Neuronal stem cell (in vitro differentiated cells): ENCODE data around the gene CFAP69.

Experiments used
- DNase-seq: peaks from one replicate; pipeline ENCODE4 v3.0.0-alpha.2; 2013; ENCODE audit warnings: low spot score
- H2AFZ ChIP-seq: one replicate; pipeline ENCODE4 v1.6.1; 2013; ENCODE audit warnings: mild to moderate bottlenecking, low read length, inconsistent platforms
- H2AK5ac ChIP-seq: 2 replicates; pipeline ENCODE4 v1.6.1; 2013; ENCODE audit warnings: low read depth, mild to moderate bottlenecking, inconsistent platforms, low read length, moderate library complexity, mixed read lengths
- H2BK120ac ChIP-seq: 2 replicates; pipeline ENCODE4 v1.6.1; 2013; ENCODE audit warnings: low read depth, mild to moderate bottlenecking, inconsistent platforms, low read length, moderate library complexity, mixed read lengths
- H2BK12ac ChIP-seq: one replicate; pipeline ENCODE4 v1.6.1; 2013; ENCODE audit warnings: low read length, inconsistent platforms
- H2BK15ac ChIP-seq: 2 replicates; pipeline ENCODE4 v1.6.1; 2013; ENCODE audit warnings: mild to moderate bottlenecking, low read length, inconsistent platforms, mixed read lengths
- H2BK5ac ChIP-seq: one replicate; pipeline ENCODE4 v1.6.1; 2013; ENCODE audit warnings: inconsistent platforms, mild to moderate bottlenecking, low read length, moderate library complexity
- H3K14ac ChIP-seq: one replicate; pipeline ENCODE4 v1.6.1; 2013; ENCODE audit warnings: low read length, inconsistent platforms
- H3K18ac ChIP-seq: 2 replicates; pipeline ENCODE4 v1.6.1; 2013; ENCODE audit warnings: low read length, inconsistent platforms
- H3K23ac ChIP-seq: 2 replicates; pipeline ENCODE4 v1.6.1; 2013; ENCODE audit warnings: low read depth, mild to moderate bottlenecking, mixed read lengths, low read length, inconsistent platforms; ENCODE audit not compliant: poor library complexity
- H3K27ac ChIP-seq: replicated peaks from 3 replicates; pipeline ENCODE4 v1.5.1; 2013; ENCODE audit warnings: low read length, inconsistent platforms
- H3K27me3 ChIP-seq, 3 experiments: 2 replicates each; pipeline ENCODE4 v1.6.1; 2013; ENCODE audit warnings: low read length in 3 of 3, mild to moderate bottlenecking in 2 of 3, inconsistent platforms in 1 of 3, low read depth in 1 of 3, mixed read lengths in 1 of 3, moderate library complexity in 1 of 3; ENCODE audit not compliant: control insufficient read depth in 3 of 3, insufficient read depth in 3 of 3
- H3K36me3 ChIP-seq, 2 donors: replicated peaks in 1 of 2; 2 replicates each; pipeline ENCODE4 v1.6.1; 2013; ENCODE audit warnings: low read length in 2 of 2; ENCODE audit not compliant: control insufficient read depth in 2 of 2, insufficient read depth in 2 of 2
- H3K4ac ChIP-seq: 2 replicates; pipeline ENCODE4 v1.6.1; 2013; ENCODE audit warnings: inconsistent platforms, mild to moderate bottlenecking, low read length, moderate library complexity
- H3K4me1 ChIP-seq, 2 donors: 1 replicate in 1 of 2; 2 replicates in 1 of 2; pipeline ENCODE4 v1.6.1; 2013; ENCODE audit warnings: low read length in 2 of 2, low read depth in 1 of 2; ENCODE audit not compliant: control insufficient read depth in 2 of 2, insufficient read depth in 1 of 2
- H3K4me2 ChIP-seq: one replicate; pipeline ENCODE4 v1.6.1; 2013; ENCODE audit warnings: mild to moderate bottlenecking, low read length, inconsistent platforms; ENCODE audit not compliant: insufficient read depth, poor library complexity, severe bottlenecking
- H3K4me3 ChIP-seq, 2 donors: 2 replicates each; pipeline ENCODE4 v1.5.1; 2013; ENCODE audit warnings: low read length in 2 of 2, mild to moderate bottlenecking in 2 of 2, inconsistent platforms in 1 of 2, moderate library complexity in 1 of 2
- H3K79me1 ChIP-seq: one replicate; pipeline ENCODE4 v1.6.1; 2013; ENCODE audit warnings: low read depth, mild to moderate bottlenecking, inconsistent platforms, low read length, moderate library complexity
- H3K9ac ChIP-seq: one replicate; pipeline ENCODE4 v1.6.1; 2013; ENCODE audit warnings: mild to moderate bottlenecking, low read depth, low read length, inconsistent platforms; ENCODE audit not compliant: poor library complexity
- H3K9me3 ChIP-seq, 2 donors: replicated peaks in 1 of 2; 2 replicates each; pipeline versions ENCODE3 to v1.6.1; 2013; ENCODE audit warnings: low read length in 2 of 2, mild to moderate bottlenecking in 2 of 2, inconsistent platforms in 1 of 2, low read depth in 1 of 2, mixed read lengths in 1 of 2, moderate library complexity in 1 of 2; ENCODE audit not compliant: control insufficient read depth in 2 of 2, insufficient read depth in 1 of 2
- H4K8ac ChIP-seq: one replicate; pipeline ENCODE4 v1.6.1; 2013; ENCODE audit warnings: low read depth, mild to moderate bottlenecking, inconsistent platforms, low read length, moderate library complexity
- H4K91ac ChIP-seq: one replicate; pipeline ENCODE4 v1.6.1; 2013; ENCODE audit warnings: low read length, low read depth, mild to moderate bottlenecking, inconsistent platforms; ENCODE audit not compliant: poor library complexity
- WGBS, 2 donors: extraction: QIAGEN DNeasy Blood & Tissue Kit; methylation state at CpG; one replicate each; pipeline ENCODE4 v1.1.7; 2013; ENCODE audit warnings: missing lambda C conversion rate in 2 of 2, mixed read lengths in 1 of 2; ENCODE audit not compliant: insufficient read length in 2 of 2, insufficient replicate concordance in 1 of 2; ENCODE audit errors: extremely low coverage in 2 of 2; 5-methylcytosine and 5-hydroxymethylcytosine counted together

CFAP69 gene

DNA sequence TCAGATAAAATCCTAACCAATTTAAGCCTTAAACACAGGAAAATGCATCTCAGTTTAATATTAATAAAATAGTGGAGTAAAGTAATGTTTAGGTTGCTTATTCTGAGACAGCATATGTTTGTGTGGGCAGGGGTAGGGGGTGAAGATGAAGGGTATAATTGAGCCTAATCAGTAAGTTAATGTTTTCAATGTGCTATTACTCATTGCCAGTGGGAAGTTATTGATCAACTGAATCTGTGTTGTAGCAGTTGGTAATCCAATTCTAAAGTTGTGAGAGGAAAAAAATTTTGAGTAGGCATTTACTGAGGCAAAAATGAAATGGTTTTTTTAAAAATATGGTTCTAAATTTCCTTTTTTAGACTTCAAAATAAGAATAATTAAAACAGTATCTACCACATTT is 16.5 kb downstream of the CFAP69 start:
- Histone ChIP-seq H2BK120ac (no peak overlapping the region), H3K4me2 (no peak overlapping the region), H3K27ac (no peak overlapping the region), H3K27me3 (no peaks in the 10 kb centered on the region), H3K9me3 (no peaks in the 10 kb centered on the region), H3K9ac (no peak overlapping the region), H3K4ac (no peak overlapping the region), H2BK15ac (no peak overlapping the region), H2AK5ac (no peak overlapping the region), H2BK12ac (no peak overlapping the region), H3K4me3 (no peak overlapping the region), H2BK5ac (no peak overlapping the region), H4K91ac (no peak overlapping the region), H3K4me1 (no peaks in the 10 kb centered on the region), H3K23ac (no peak overlapping the region), H4K8ac (no peak overlapping the region), H3K36me3 (no peaks in the 10 kb centered on the region), H3K79me1 (no peaks in the 10 kb centered on the region), H2AFZ (no peak overlapping the region), H3K18ac (no peak overlapping the region), H3K14ac (no peak overlapping the region)
- DNase-seq, result no peak

DNA sequence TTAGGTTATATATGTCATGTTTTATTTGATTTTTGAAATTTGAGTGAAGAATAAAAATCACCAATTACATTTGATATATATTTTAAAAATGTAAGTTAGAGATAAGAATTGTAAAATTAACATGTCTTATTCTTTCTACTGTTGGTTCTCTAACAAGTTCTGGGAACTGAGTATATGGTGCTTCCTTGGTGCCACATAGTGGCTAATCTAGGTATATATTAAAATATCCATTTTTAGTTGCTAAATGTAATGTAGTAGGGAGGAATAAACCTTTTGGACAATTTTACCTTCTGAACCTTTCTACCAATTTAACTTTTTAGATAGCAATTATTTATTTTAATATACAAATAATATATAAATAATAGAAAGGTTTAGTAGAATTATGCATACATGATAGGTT is 17.5 kb downstream of the CFAP69 start:
- no peak for DNase-seq
- Histone ChIP-seq H3K9ac (no peak overlapping the region), H3K14ac (no peak overlapping the region), H2BK15ac (no peak overlapping the region), H4K91ac (no peak overlapping the region), H3K79me1 (no peaks in the 10 kb centered on the region), H3K27me3 (no peaks in the 10 kb centered on the region), H3K27ac (no peak overlapping the region), H3K4me3 (no peak overlapping the region), H2BK12ac (no peak overlapping the region), H2AFZ (no peak overlapping the region), H2BK5ac (no peak overlapping the region), H3K4ac (no peak overlapping the region), H4K8ac (no peak overlapping the region), H3K36me3 (no peaks in the 10 kb centered on the region), H3K4me2 (no peak overlapping the region), H3K18ac (no peak overlapping the region), H2BK120ac (no peak overlapping the region), H2AK5ac (no peak overlapping the region), H3K4me1 (no peaks in the 10 kb centered on the region), H3K9me3 (no peaks in the 10 kb centered on the region), H3K23ac (no peak overlapping the region)

DNA sequence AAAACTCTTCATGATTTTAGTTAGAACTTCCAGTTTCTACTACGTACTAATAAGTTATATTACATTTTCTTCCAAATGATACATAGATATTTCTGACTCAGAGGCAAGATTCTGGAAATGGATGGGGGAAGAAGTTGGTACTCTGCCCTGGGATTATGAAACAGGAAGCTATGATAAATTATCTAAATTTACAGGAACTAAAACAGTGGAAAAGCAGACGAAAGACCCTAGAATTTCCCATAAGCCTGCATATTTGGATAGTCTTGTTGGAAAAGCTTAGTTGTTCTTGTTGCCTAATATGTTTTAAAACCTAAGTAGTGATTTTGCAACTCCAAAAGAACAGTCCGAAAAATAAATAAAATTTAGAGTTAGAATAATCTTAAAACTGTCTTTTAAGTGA is 21.8 kb downstream of the CFAP69 start:
- Histone ChIP-seq H3K36me3 (no peaks in the 10 kb centered on the region), H3K18ac (no peak overlapping the region), H3K27me3 (no peaks in the 10 kb centered on the region), H3K4me2 (no peak overlapping the region), H2AK5ac (no peak overlapping the region), H3K4me1 (no peaks in the 10 kb centered on the region), H3K14ac (no peak overlapping the region), H3K4ac (no peak overlapping the region), H3K9me3 (no peaks in the 10 kb centered on the region), H2BK15ac (no peak overlapping the region), H2BK5ac (no peak overlapping the region), H4K8ac (no peak overlapping the region), H4K91ac (no peak overlapping the region), H3K79me1 (no peaks in the 10 kb centered on the region), H2AFZ (no peak overlapping the region), H3K27ac (no peak overlapping the region), H2BK120ac (no peak overlapping the region), H3K23ac (no peak overlapping the region), H2BK12ac (no peak overlapping the region), H3K4me3 (no peak overlapping the region), H3K9ac (no peak overlapping the region)
- no CpG with 5 or more reads among the region's 3 CpGs for WGBS, 2 donors
- DNase-seq, result no peak

DNA sequence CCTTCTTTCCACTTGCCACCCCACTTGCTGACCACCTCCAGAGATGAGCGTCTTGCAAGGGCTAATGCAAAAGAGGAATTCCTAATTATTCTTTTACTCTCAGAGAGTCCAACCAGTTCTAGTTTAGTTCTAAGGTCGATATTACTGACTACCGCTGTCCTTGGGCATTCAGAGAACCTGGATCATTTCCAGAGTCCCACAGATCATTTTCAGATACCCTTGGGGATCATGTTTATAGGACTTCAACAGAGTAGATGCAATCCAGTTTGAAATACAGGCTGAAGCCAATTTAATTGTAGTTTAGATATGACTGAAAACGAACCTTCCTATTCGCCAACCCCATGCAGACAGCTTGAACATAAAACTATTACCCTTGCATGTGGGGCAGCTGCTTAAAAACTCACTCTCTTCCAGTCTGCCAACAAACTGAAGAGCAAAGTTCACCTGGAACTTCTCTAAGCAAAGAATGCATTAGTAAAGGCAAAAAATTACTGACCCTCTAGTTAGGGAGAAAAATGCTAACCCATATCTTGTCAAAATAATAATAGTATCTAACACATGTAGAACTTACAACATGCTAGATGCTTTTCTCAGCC is 22.4 kb downstream of the CFAP69 start:
- Histone ChIP-seq H3K27ac (no peak overlapping the region), H3K14ac (no peak overlapping the region), H3K4me2 (no peak overlapping the region), H3K23ac (no peak overlapping the region), H4K8ac (no peak overlapping the region), H3K4me3 (no peak overlapping the region), H2BK15ac (no peak overlapping the region), H3K36me3 (no peaks in the 10 kb centered on the region), H3K9me3 (no peaks in the 10 kb centered on the region), H2AFZ (no peak overlapping the region), H2BK12ac (no peak overlapping the region), H3K9ac (no peak overlapping the region), H3K79me1 (no peaks in the 10 kb centered on the region), H3K27me3 (no peaks in the 10 kb centered on the region), H2AK5ac (no peak overlapping the region), H3K4me1 (no peaks in the 10 kb centered on the region), H2BK120ac (no peak overlapping the region), H3K18ac (no peak overlapping the region), H4K91ac (no peak overlapping the region), H2BK5ac (no peak overlapping the region), H3K4ac (no peak overlapping the region)
- DNase-seq, result no peak
- no CpG with 5 or more reads among the region's 5 CpGs for WGBS, 2 donors
